Esophagus squamous epithelium (tissue), 5 donors: ENCODE measurements around the gene SLC16A7. TPM values are rescaled to one million over a fixed set of nuclear protein-coding genes. Genes with fewer than 3 reads are reported as not detected.

ENCODE experiments used
- DNase-seq: peaks from one replicate; lab custom pipeline; 2025; lab: John Stamatoyannopoulos, UW
- H3K27ac ChIP-seq, 4 donors: fragments of 200-600 bp; sonication (generic); one replicate each; pipeline ENCODE4 v1.5.1; 2016 to 2019; ENCODE audit warnings: mild to moderate bottlenecking in 1 of 4
- H3K27me3 ChIP-seq, 4 donors: fragments of 200-600 bp; sonication (generic); 1 replicate in 3 of 4; 2 replicates in 1 of 4; pipeline versions ENCODE4 v1.5.1 to v1.6.0; 2017 to 2021; ENCODE audit warnings: antibody characterized with exemption in 1 of 4
- H3K36me3 ChIP-seq, 3 donors: fragments of 200-600 bp; sonication (generic); one replicate each; pipeline ENCODE4 v1.5.1; 2016 to 2019
- H3K4me1 ChIP-seq, 3 donors: fragments of 200-600 bp; sonication (generic); one replicate each; pipeline ENCODE4 v1.5.1; 2017 to 2019
- H3K4me3 ChIP-seq, 4 donors: fragments of 200-600 bp; sonication (generic); 1 replicate in 3 of 4; 2 replicates in 1 of 4; pipeline ENCODE4 v1.5.1; 2016 to 2019; ENCODE audit warnings: mild to moderate bottlenecking in 2 of 4, moderate library complexity in 1 of 4
- H3K9me3 ChIP-seq, 3 donors: fragments of 200-600 bp; sonication (generic); one replicate each; pipeline ENCODE4 v1.5.1; 2016 to 2019
- CTCF ChIP-seq, 6 experiments: fragments of 450-650 bp in 4 of 6; fragments of 200-600 bp in 2 of 6; sonication (generic) in 2 of 6; IDR thresholded peaks; one replicate each; pipeline ENCODE4 v1.5.1; 2016 to 2019; ENCODE audit warnings: antibody characterized with exemption in 6 of 6, mild to moderate bottlenecking in 4 of 6, moderate library complexity in 4 of 6
- POLR2A ChIP-seq, 4 donors: fragments of 450-650 bp; IDR thresholded peaks; one replicate each; pipeline ENCODE4 v1.6.1; 2017; ENCODE audit warnings: antibody characterized with exemption in 4 of 4, mild to moderate bottlenecking in 4 of 4, moderate library complexity in 3 of 4
- WGBS, 2 donors: methylation state at CpG; one replicate each; pipeline ENCODE4 v1.1.5; 2018; 5-methylcytosine and 5-hydroxymethylcytosine counted together
- intact Hi-C: fragments of 100-400 bp; cut with DNase I; formaldehyde crosslinking; loops from one replicate; pipeline ENCODE4 v1.15.0; 2022
- total RNA-seq, 4 donors: library from RNA; depleted of rRNA; stranded (reverse); fragments of >200 nt; gene quantifications; one replicate each; pipeline ENCODE4 v1.1.0, GENCODE V29; 2016
- donor health status: DM: yes; HTN: yes; CAD: no.

SLC16A7 gene
- total RNA-seq, 4 donors from 2014 or later = 55.3 to 82.1 (median 72.9) TPM

GRCh38 chr12:59652130-59652529, 56.3 kb downstream of the SLC16A7 start:
- no peak for DNase-seq
- Histone ChIP-seq H3K4me3 (no peak overlapping the region), H3K36me3 (peaks cover 0 to 24% (median 0%) of the 10 kb centered on the region in 3 donors), H3K27ac (no peak overlapping the region), H3K27me3 (no peaks in the 10 kb centered on the region), H3K9me3 (no peaks in the 10 kb centered on the region), H3K4me1 (peaks cover 0 to 35% (median 3%) of the 10 kb centered on the region in 3 donors)
- WGBS, 2 donors = 69 to 92% methylated on average over 1 of the region's 1 CpG
- intact Hi-C loops = no loop called here
- TF ChIP-seq CTCF (IDR thresholded peaks at IDR 0.05) (no peak), POLR2A (IDR thresholded peaks at IDR 0.05) (no peak)

DNA sequence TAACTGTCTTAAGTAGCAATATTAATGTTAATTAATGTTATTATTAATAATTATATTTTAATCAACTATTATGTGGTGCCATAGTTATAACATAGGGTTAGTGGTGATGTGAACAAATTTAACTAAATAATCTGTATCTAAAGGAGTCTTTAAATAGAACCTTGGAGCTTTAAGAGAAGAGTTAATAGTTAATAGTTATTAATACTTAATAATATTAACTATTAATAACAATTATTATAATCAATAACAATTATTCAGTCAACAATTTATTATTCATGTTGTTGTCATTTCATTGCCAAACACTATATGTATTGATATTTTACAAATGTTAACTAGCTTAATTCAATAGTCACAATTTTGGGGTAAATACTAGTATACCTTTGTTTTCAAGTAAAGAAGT, 58.2 kb downstream of the SLC16A7 start:
- no peak for DNase-seq
- Histone ChIP-seq H3K36me3 (peaks cover 0 to 21% (median 0%) of the 10 kb centered on the region in 3 donors), H3K9me3 (no peaks in the 10 kb centered on the region), H3K27me3 (no peaks in the 10 kb centered on the region), H3K4me3 (no peak overlapping the region), H3K4me1 (peaks cover 0 to 29% (median 3%) of the 10 kb centered on the region in 3 donors), H3K27ac (no peak overlapping the region)
- no peak for TF ChIP-seq POLR2A (IDR thresholded peaks at IDR 0.05)
- no peak for TF ChIP-seq CTCF (IDR thresholded peaks at IDR 0.05)
- intact Hi-C loops = no loop called here

- no peak overlapping the region for H3K27ac ChIP-seq
- no peaks in the 10 kb centered on the region for H3K9me3 ChIP-seq
- TF ChIP-seq CTCF (IDR thresholded peaks at IDR 0.05) = no peak
- TF ChIP-seq POLR2A (IDR thresholded peaks at IDR 0.05) = no peak
- H3K27me3 ChIP-seq = no peaks in the 10 kb centered on the region
- DNase-seq = no peak
- peaks cover 0 to 21% (median 0%) of the 10 kb centered on the region in 3 donors for H3K36me3 ChIP-seq
- intact Hi-C loops = no loop called here
- H3K4me1 ChIP-seq = no peaks in the 10 kb centered on the region
- WGBS, 2 donors = 79 to 86% methylated on average over 2 of the region's 2 CpGs
- no peak overlapping the region for H3K4me3 ChIP-seq
Measured at GRCh38 chr12:59657266-59657665, 61.4 kb downstream of the SLC16A7 start.

GRCh38 chr12:59657711-59658110, 61.9 kb downstream of the SLC16A7 start:
- intact Hi-C loops = no loop called here
- Histone ChIP-seq H3K4me1 (no peaks in the 10 kb centered on the region), H3K36me3 (peaks cover 0 to 21% (median 0%) of the 10 kb centered on the region in 3 donors), H3K27me3 (no peaks in the 10 kb centered on the region), H3K9me3 (no peaks in the 10 kb centered on the region), H3K27ac (no peak overlapping the region), H3K4me3 (no peak overlapping the region)
- no peak for DNase-seq
- TF ChIP-seq CTCF (IDR thresholded peaks at IDR 0.05) (no peak), POLR2A (IDR thresholded peaks at IDR 0.05) (no peak)
- 63 to 72% methylated on average over 1 of the region's 1 CpG for WGBS, 2 donors

DNA sequence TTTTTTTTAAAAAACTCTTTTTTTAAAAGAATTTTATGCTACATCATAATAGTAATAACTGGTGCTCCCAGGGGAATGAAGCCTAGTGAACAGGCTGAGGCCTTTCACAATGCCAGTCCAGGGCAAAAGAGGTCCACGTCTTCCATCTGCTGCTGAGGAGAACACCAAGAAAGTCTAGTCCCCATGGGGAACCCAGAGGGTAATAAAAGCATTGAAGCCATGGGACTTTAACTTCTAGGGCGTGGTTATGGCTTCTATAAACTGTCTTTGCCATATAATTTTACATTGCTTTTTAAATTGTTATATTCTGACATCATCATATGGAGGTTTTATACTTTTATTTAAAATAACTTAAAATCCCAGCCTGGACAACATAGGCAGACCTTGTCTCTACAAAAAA, 64.3 kb downstream of the SLC16A7 start:
- intact Hi-C loops = no loop called here
- no peak overlapping the region for H3K27ac ChIP-seq
- no peaks in the 10 kb centered on the region for H3K4me1 ChIP-seq
- TF ChIP-seq POLR2A (IDR thresholded peaks at IDR 0.05) = no peak
- TF ChIP-seq CTCF (IDR thresholded peaks at IDR 0.05) = no peak
- 90 to 91% methylated on average over 2 of the region's 2 CpGs for WGBS, 2 donors
- H3K4me3 ChIP-seq = no peak overlapping the region
- H3K27me3 ChIP-seq = no peaks in the 10 kb centered on the region
- no peak for DNase-seq
- no peaks in the 10 kb centered on the region for H3K9me3 ChIP-seq
- H3K36me3 ChIP-seq = peaks cover 0 to 16% (median 0%) of the 10 kb centered on the region in 3 donors
